ENCODE data around the gene TTLL5.
"Not testable (repeated sequence)": the region's sequence is repeated elsewhere in the genome, so short reads cannot be mapped to it uniquely, and the experiment has no call there.

The TTLL5 gene

GRCh38 chr14:75911883-75912282 lies 250.8 kb downstream of the TTLL5 start:
- H3K4me1 ChIP-seq (ENCODE audit: control insufficient read depth, insufficient read depth, low read length), result peaks cover 11% of the 10 kb centered on the region; the same call in 1 of the 2 replicates
- H3K36me3 ChIP-seq (ENCODE audit: control insufficient read depth, insufficient read depth, low read length), result peaks cover 7% of the 10 kb centered on the region; the same call in 1 of the 2 replicates
- no peak overlapping the region for H3K9ac ChIP-seq (ENCODE audit: low read length)
- H3K9me3 ChIP-seq (ENCODE audit: control insufficient read depth, insufficient read depth, low read depth, low read length), result no peaks in the 10 kb centered on the region
- no peak overlapping the region for H3K4me3 ChIP-seq (ENCODE audit: low read depth, low read length)
- no peaks in the 10 kb centered on the region for H3K27me3 ChIP-seq (ENCODE audit: control insufficient read depth, insufficient read depth, low read length)
- H3K27ac ChIP-seq (ENCODE audit: low read depth, low read length), result no peak overlapping the region

- H3K27me3 ChIP-seq (ENCODE audit: control insufficient read depth, insufficient read depth, low read length), result no peaks in the 10 kb centered on the region
- H3K27ac ChIP-seq (ENCODE audit: low read depth, low read length), result no peak overlapping the region
- H3K4me1 ChIP-seq (ENCODE audit: control insufficient read depth, insufficient read depth, low read length), result peaks cover 24% of the 10 kb centered on the region; the same call in 1 of the 2 replicates
- H3K36me3 ChIP-seq (ENCODE audit: control insufficient read depth, insufficient read depth, low read length), result peaks cover 1% of the 10 kb centered on the region; the same call in 1 of the 2 replicates
- no peak overlapping the region for H3K4me3 ChIP-seq (ENCODE audit: low read depth, low read length)
- H3K9me3 ChIP-seq (ENCODE audit: control insufficient read depth, insufficient read depth, low read depth, low read length), result no peaks in the 10 kb centered on the region
- no peak overlapping the region for H3K9ac ChIP-seq (ENCODE audit: low read length)
Observed at GRCh38 chr14:75913183-75913582, 252.1 kb downstream of the TTLL5 start.

- Histone ChIP-seq H3K9ac (ENCODE audit: low read length) (no peak overlapping the region), H3K27ac (ENCODE audit: low read depth, low read length) (no peak overlapping the region), H3K27me3 (ENCODE audit: control insufficient read depth, insufficient read depth, low read length) (no peaks in the 10 kb centered on the region), H3K4me1 (ENCODE audit: control insufficient read depth, insufficient read depth, low read length) (peaks cover 24% of the 10 kb centered on the region; the same call in 1 of the 2 replicates), H3K36me3 (ENCODE audit: control insufficient read depth, insufficient read depth, low read length) (no peaks in the 10 kb centered on the region), H3K9me3 (ENCODE audit: control insufficient read depth, insufficient read depth, low read depth, low read length) (no peaks in the 10 kb centered on the region), H3K4me3 (ENCODE audit: low read depth, low read length) (no peak overlapping the region)
Observed at GRCh38 chr14:75915045-75915444, 254.0 kb downstream of the TTLL5 start.

GRCh38 chr14:75917322-75917945 lies 256.4 kb downstream of the TTLL5 start:
- Histone ChIP-seq H3K27me3 (ENCODE audit: control insufficient read depth, insufficient read depth, low read length) (no peaks in the 10 kb centered on the region), H3K4me3 (ENCODE audit: low read depth, low read length) (no peak overlapping the region), H3K9me3 (ENCODE audit: control insufficient read depth, insufficient read depth, low read depth, low read length) (no peaks in the 10 kb centered on the region), H3K4me1 (ENCODE audit: control insufficient read depth, insufficient read depth, low read length) (peaks cover 15% of the 10 kb centered on the region; the same call in 1 of the 2 replicates), H3K9ac (ENCODE audit: low read length) (no peak overlapping the region), H3K36me3 (ENCODE audit: control insufficient read depth, insufficient read depth, low read length) (no peaks in the 10 kb centered on the region), H3K27ac (ENCODE audit: low read depth, low read length) (no peak overlapping the region)

- Histone ChIP-seq H3K9ac (ENCODE audit: low read length) (no peak overlapping the region), H3K36me3 (ENCODE audit: control insufficient read depth, insufficient read depth, low read length) (no peaks in the 10 kb centered on the region), H3K4me1 (ENCODE audit: control insufficient read depth, insufficient read depth, low read length) (peaks cover 15% of the 10 kb centered on the region; the same call in 1 of the 2 replicates), H3K9me3 (ENCODE audit: control insufficient read depth, insufficient read depth, low read depth, low read length) (no peaks in the 10 kb centered on the region), H3K27me3 (ENCODE audit: control insufficient read depth, insufficient read depth, low read length) (no peaks in the 10 kb centered on the region), H3K4me3 (ENCODE audit: low read depth, low read length) (no peak overlapping the region), H3K27ac (ENCODE audit: low read depth, low read length) (no peak overlapping the region)
Observed at GRCh38 chr14:75917946-75918335, 256.9 kb downstream of the TTLL5 start.

GRCh38 chr14:75920421-75920820 lies 259.4 kb downstream of the TTLL5 start:
- not testable (repeated sequence) for H3K9me3 ChIP-seq (ENCODE audit: control insufficient read depth, insufficient read depth, low read depth, low read length); H3K27me3 ChIP-seq (ENCODE audit: control insufficient read depth, insufficient read depth, low read length); H3K9ac ChIP-seq (ENCODE audit: low read length); H3K36me3 ChIP-seq (ENCODE audit: control insufficient read depth, insufficient read depth, low read length); H3K4me3 ChIP-seq (ENCODE audit: low read depth, low read length); H3K27ac ChIP-seq (ENCODE audit: low read depth, low read length)
- peaks cover 15% of the 10 kb centered on the region; the same call in 1 of the 2 replicates for H3K4me1 ChIP-seq (ENCODE audit: control insufficient read depth, insufficient read depth, low read length)

- H3K9ac ChIP-seq (ENCODE audit: low read length); H3K9me3 ChIP-seq (ENCODE audit: control insufficient read depth, insufficient read depth, low read depth, low read length); H3K4me3 ChIP-seq (ENCODE audit: low read depth, low read length); H3K36me3 ChIP-seq (ENCODE audit: control insufficient read depth, insufficient read depth, low read length); H3K4me1 ChIP-seq (ENCODE audit: control insufficient read depth, insufficient read depth, low read length); H3K27ac ChIP-seq (ENCODE audit: low read depth, low read length); H3K27me3 ChIP-seq (ENCODE audit: control insufficient read depth, insufficient read depth, low read length): not testable (repeated sequence)
Observed at GRCh38 chr14:75925141-75925840, 264.2 kb downstream of the TTLL5 start.

GRCh38 chr14:75926431-75927115 lies 265.5 kb downstream of the TTLL5 start:
- Histone ChIP-seq H3K27me3 (ENCODE audit: control insufficient read depth, insufficient read depth, low read length) (no peaks in the 10 kb centered on the region), H3K27ac (ENCODE audit: low read depth, low read length) (no peak overlapping the region), H3K9ac (ENCODE audit: low read length) (no peak overlapping the region), H3K4me1 (ENCODE audit: control insufficient read depth, insufficient read depth, low read length) (no peaks in the 10 kb centered on the region), H3K9me3 (ENCODE audit: control insufficient read depth, insufficient read depth, low read depth, low read length) (no peaks in the 10 kb centered on the region), H3K4me3 (ENCODE audit: low read depth, low read length) (no peak overlapping the region), H3K36me3 (ENCODE audit: control insufficient read depth, insufficient read depth, low read length) (no peaks in the 10 kb centered on the region)

GRCh38 chr14:75927564-75928087 lies 266.6 kb downstream of the TTLL5 start:
- no peaks in the 10 kb centered on the region for H3K27me3 ChIP-seq (ENCODE audit: control insufficient read depth, insufficient read depth, low read length)
- H3K27ac ChIP-seq (ENCODE audit: low read depth, low read length), result no peak overlapping the region
- H3K4me1 ChIP-seq (ENCODE audit: control insufficient read depth, insufficient read depth, low read length), result no peaks in the 10 kb centered on the region
- H3K4me3 ChIP-seq (ENCODE audit: low read depth, low read length), result no peak overlapping the region
- no peaks in the 10 kb centered on the region for H3K9me3 ChIP-seq (ENCODE audit: control insufficient read depth, insufficient read depth, low read depth, low read length)
- no peaks in the 10 kb centered on the region for H3K36me3 ChIP-seq (ENCODE audit: control insufficient read depth, insufficient read depth, low read length)
- H3K9ac ChIP-seq (ENCODE audit: low read length), result no peak overlapping the region

- no peaks in the 10 kb centered on the region for H3K4me1 ChIP-seq (ENCODE audit: control insufficient read depth, insufficient read depth, low read length)
- no peak overlapping the region for H3K27ac ChIP-seq (ENCODE audit: low read depth, low read length)
- no peak overlapping the region for H3K9ac ChIP-seq (ENCODE audit: low read length)
- no peaks in the 10 kb centered on the region for H3K9me3 ChIP-seq (ENCODE audit: control insufficient read depth, insufficient read depth, low read depth, low read length)
- H3K27me3 ChIP-seq (ENCODE audit: control insufficient read depth, insufficient read depth, low read length), result no peaks in the 10 kb centered on the region
- no peaks in the 10 kb centered on the region for H3K36me3 ChIP-seq (ENCODE audit: control insufficient read depth, insufficient read depth, low read length)
- H3K4me3 ChIP-seq (ENCODE audit: low read depth, low read length), result no peak overlapping the region
Observed at GRCh38 chr14:75928690-75929181, 267.7 kb downstream of the TTLL5 start.
